HG02759 (cell line): ENCODE measurements around the gene KHSRP.
"Not testable (repeated sequence)": the region's sequence is repeated elsewhere in the genome, so short reads cannot be mapped to it uniquely, and the experiment has no call there.

Experiments
- ATAC-seq: cut with Tn5 transposase; IDR thresholded peaks from one replicate; pipeline ENCODE4 v1.9.1; 2021; ENCODE audit warnings: mild to moderate bottlenecking, moderate library complexity; ENCODE audit not compliant: unreplicated experiment

KHSRP gene

GRCh38 chr19:6418562-6418932, 6.1 kb downstream of the KHSRP start:
- no peak for ATAC-seq

GRCh38 chr19:6417713-6418561, 6.7 kb downstream of the KHSRP start:
- ATAC-seq = no peak

- no peak for ATAC-seq
These were observed 7.8 kb downstream of the KHSRP start for GRCh38 chr19:6416658-6417405.

- no peak for ATAC-seq
These were observed 8.9 kb downstream of the KHSRP start for GRCh38 chr19:6415591-6416190.

GRCh38 chr19:6414793-6415590, 9.6 kb downstream of the KHSRP start:
- no peak for ATAC-seq

- ATAC-seq = no peak
These were observed 10.6 kb downstream of the KHSRP start for GRCh38 chr19:6413721-6414643.

- no peak for ATAC-seq
These were observed 11.3 kb downstream of the KHSRP start for GRCh38 chr19:6413291-6413690.

GRCh38 chr19:6412447-6413091, 12.0 kb downstream of the KHSRP start:
- no peak for ATAC-seq

- ATAC-seq = no peak
These were observed 12.6 kb downstream of the KHSRP start for GRCh38 chr19:6412061-6412446.

GRCh38 chr19:6409346-6409745, 15.3 kb downstream of the KHSRP start:
- no peak for ATAC-seq

GRCh38 chr19:6406401-6406800, 18.2 kb downstream of the KHSRP start:
- ATAC-seq = no peak

GRCh38 chr19:6402837-6403608, 21.6 kb downstream of the KHSRP start:
- ATAC-seq = no peak

- no peak for ATAC-seq
These were observed 22.6 kb downstream of the KHSRP start for GRCh38 chr19:6402058-6402457.

- not testable (repeated sequence) for ATAC-seq
These were observed 24.3 kb downstream of the KHSRP start for GRCh38 chr19:6400062-6400944.

GRCh38 chr19:6396305-6396704, 28.3 kb downstream of the KHSRP start:
- no peak for ATAC-seq

- ATAC-seq = no peak
These were observed 29.8 kb downstream of the KHSRP start for GRCh38 chr19:6394831-6395230.

GRCh38 chr19:6393983-6394412, 30.6 kb downstream of the KHSRP start:
- ATAC-seq = no peak
